ENCODE results near the gene ABCB8.
"Not testable (repeated sequence)": the region's sequence is repeated elsewhere in the genome, so short reads cannot be mapped to it uniquely, and the experiment has no call there.

ABCB8 gene

GRCh38 chr7:150998341-150998740, 29.9 kb upstream of the ABCB8 start:
- DNase-seq = no peak

DNA sequence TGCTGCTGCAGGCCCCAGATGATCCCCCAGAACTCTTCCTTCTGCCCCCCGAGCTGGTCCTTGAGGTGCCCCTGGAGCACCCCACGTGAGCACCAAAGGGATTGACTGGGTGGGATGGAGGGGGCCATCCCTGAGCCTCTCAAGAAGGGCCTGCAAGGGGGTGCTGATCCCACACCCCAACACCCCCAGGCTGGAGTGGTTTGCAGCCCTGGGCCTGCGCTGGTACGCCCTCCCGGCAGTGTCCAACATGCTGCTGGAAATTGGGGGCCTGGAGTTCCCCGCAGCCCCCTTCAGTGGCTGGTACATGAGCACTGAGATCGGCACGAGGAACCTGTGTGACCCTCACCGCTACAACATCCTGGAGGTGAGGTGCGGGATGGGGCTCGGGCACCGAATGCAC, 29.2 kb upstream of the ABCB8 start:
- no peak for DNase-seq

DNA sequence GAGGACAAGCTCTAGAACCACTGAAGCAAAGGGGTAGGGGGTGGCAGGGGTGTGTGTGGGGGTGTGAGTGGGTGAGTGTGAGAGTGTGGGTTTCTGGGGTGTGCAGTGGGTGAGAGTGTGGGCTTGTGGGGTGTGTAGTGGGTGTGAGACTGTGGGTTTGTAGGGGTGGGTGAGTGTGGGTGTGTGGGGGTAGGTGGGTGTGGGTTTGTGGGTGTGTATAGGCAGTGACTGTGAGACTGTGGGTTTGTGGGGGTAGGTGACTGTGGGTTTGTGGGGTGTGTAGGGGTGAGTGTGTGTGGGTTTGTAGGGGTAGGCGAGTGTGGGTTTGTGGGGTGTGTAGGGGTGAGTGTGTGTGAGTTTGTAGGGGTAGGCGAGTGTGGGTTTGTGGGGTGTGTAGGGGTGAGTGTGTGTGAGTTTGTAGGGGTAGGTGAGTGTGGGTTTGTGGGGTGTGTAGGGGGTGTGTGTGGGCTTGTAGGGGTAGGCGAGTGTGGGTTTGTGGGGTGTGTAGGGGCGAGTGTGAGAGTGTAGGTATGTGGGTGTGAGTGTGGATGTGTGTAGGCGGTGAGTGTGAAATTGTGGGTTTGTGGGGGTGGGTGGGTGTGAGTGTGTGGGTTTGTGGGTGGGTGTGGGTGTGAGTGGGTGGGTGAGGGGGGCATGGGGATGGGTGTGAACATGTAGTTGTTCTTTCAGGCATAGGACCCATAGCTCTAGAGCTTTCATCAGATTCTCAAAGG, 28.6 kb upstream of the ABCB8 start:
- DNase-seq = no peak

DNA sequence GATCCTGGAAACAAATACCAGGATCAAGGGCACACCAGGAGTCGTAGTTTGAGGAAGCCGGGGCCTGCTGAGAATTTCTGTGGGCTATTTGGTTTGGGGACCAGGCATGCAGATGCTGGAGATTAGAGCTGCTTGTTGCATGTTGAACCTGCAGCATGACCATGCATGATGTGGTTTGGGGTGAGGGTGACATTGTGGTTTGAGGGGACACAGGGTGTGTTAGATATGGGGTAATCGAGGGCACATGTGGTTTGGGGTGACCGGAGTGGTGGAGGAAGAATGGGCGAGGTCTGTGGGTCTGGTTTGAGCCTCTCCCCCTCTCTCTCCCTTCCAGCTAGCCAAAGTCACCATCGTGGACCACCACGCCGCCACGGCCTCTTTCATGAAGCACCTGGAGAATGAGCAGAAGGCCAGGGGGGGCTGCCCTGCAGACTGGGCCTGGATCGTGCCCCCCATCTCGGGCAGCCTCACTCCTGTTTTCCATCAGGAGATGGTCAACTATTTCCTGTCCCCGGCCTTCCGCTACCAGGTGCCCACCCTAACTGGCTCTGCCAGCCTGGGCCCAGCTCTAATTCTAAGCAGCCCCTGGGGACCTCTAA, 27.3 kb upstream of the ABCB8 start:
- no peak for DNase-seq

DNA sequence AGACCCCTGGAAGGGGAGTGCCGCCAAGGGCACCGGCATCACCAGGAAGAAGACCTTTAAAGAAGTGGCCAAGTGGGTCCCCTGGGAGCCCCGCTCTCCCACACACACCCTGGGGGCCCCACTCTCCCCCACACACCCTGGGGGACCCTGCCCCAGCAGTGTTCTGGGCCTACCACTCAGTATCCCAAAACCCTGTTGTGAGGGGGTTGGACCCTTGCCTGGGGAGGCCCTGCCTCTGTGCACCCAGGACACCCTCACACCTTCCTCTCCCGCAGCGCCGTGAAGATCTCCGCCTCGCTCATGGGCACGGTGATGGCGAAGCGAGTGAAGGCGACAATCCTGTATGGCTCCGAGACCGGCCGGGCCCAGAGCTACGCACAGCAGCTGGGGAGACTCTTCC, 26.7 kb upstream of the ABCB8 start:
- DNase-seq = no peak

GRCh38 chr7:151003572-151003971, 24.7 kb upstream of the ABCB8 start:
- no peak for DNase-seq

- no peak for DNase-seq
Measured at GRCh38 chr7:151005566-151005965, 22.7 kb upstream of the ABCB8 start.

GRCh38 chr7:151006590-151007300, 21.5 kb upstream of the ABCB8 start:
- DNase-seq = no peak

DNA sequence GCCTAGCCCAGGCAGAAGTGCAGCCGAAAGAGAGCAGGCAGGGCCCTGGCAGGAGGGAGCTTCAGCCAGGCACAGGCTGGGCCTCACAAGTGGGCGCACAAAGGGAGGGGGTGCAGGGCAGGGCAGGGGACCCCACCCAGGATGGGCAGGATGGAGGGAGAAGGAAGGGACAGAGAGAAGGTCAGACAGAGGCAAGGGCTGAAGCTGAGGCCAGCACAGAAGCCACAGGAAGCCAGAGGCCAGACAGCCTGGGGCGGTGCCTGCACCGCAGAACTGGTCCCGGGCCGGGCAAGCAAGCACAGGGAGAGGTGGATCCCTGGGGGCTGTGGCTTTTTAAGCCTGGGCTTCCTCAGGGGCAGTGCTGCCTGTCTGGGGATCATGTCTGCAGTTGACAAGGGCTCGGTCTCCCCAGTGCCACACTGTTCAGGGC, 20.8 kb upstream of the ABCB8 start:
- no peak for DNase-seq

- DNase-seq = no peak
Measured at GRCh38 chr7:151008143-151008510, 20.1 kb upstream of the ABCB8 start.

DNA sequence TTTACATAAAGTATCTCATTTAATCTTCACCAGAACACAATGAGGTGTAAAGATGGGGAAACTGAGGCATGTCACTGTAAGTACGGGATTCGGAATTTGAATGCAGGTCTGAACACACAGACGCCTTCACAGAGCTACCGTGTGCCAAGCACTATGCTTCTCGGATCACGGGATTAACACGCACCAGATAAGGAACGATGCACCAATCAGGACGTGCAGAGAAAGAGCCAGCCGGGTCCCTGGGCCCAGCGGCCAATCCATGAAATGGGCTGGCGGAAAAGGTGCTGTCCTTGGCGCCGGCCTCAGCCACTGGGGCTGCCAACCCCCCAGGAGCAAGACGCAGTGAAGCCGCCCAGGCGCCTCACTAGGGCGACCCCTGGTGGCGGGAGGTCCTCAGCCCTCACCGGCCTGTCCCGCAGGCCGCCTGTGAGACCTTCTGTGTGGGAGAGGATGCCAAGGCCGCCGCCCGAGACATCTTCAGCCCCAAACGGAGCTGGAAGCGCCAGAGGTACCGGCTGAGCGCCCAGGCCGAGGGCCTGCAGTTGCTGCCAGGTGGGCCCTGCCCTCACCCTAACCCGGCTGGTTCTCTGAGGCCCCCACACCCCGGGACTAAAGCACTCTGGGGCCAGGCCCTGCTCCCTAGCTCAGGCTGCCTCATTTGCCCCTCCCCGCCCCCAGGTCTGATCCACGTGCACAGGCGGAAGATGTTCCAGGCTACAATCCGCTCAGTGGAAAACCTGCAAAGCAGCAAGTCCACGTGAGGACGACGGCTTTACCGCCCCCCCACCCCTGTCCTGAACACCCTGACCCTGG, 19.5 kb upstream of the ABCB8 start:
- peak; percentile 86 to 89 for DNase-seq

GRCh38 chr7:151009327-151010036, 18.8 kb upstream of the ABCB8 start:
- no peak for DNase-seq

DNA sequence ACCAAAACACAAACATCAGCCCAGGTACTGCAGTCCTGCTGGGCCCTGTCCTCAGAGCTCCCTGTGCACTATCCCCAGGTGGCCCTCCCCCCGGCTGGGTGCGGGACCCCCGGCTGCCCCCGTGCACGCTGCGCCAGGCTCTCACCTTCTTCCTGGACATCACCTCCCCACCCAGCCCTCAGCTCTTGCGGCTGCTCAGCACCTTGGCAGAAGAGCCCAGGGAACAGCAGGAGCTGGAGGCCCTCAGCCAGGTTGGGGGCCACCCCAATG, 18.3 kb upstream of the ABCB8 start:
- no peak for DNase-seq

DNA sequence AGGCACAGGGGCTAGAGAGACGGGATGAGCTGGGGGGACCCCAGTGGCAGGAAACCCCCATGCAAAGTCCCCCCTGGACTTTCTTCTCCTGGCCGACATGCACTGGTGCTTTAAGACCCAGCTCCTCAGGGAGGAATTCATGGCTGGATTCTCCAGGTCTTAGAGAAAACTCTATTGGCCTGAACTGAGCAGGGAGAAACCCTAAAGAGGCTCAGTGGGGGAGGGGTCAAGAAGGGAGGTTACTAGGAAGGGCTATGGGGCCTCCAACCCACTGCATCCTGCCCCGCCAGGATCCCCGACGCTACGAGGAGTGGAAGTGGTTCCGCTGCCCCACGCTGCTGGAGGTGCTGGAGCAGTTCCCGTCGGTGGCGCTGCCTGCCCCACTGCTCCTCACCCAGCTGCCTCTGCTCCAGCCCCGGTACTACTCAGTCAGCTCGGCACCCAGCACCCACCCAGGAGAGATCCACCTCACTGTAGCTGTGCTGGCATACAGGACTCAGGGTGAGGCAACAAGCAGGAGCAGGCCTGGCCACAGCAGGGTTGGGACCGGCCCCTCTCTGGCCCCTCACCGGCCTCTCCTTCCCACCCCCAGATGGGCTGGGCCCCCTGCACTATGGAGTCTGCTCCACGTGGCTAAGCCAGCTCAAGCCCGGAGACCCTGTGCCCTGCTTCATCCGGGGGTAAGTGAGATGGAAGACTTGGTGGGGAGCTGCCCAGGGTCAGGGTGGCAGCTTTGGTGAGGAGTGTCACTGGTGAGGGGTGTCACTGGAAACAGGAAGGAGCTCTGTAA, 17.7 kb upstream of the ABCB8 start:
- peak; percentile 57 to 64 for DNase-seq

GRCh38 chr7:151011097-151011409, 17.2 kb upstream of the ABCB8 start:
- no peak for DNase-seq

DNA sequence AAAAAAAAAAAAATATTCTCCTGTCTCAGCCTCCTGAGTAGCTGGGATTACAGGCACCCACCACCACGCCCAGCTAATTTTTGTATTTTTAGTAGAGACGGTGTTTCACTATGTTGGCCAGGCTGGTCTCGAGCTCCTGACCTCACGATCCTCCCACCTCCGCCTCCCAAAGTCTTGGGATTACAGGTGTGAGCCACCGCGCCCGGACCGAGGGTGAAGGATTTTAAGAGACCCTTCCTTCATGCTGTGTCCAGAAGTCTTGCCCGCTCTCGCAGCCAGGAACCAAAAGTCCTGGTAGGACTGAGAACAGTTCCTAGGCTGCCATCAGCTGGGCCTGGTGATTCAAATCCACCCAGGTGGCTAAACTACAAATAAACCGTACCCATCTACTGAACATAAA, 16.6 kb upstream of the ABCB8 start:
- not testable (repeated sequence) for DNase-seq

DNA sequence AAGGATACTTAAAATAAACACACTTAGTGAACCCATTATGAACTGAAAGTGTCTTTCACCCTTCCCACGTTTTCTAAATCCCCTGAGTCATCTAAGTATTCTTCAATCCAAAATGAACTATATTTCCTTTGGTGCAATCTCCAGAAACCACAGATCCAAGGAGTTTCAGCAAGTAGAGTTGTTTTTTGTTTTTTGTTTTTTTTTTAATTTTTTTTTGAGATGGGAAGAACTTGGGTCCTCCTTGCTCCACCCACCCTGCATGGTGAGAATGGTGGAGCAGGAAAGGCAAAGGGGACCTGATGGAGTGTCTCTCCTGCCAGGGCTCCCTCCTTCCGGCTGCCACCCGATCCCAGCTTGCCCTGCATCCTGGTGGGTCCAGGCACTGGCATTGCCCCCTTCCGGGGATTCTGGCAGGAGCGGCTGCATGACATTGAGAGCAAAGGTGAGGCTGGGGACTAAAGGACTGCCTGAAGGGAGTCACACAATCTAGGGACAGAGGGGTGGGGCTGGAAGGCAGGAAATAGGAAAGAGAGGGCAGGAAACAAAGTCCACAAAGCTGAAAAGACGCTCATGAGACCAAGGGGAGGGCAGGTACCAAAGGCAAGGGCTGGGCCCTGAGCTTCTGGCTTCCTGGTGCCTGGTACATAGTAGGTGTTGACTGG, 16.1 kb upstream of the ABCB8 start:
- no peak for DNase-seq

DNA sequence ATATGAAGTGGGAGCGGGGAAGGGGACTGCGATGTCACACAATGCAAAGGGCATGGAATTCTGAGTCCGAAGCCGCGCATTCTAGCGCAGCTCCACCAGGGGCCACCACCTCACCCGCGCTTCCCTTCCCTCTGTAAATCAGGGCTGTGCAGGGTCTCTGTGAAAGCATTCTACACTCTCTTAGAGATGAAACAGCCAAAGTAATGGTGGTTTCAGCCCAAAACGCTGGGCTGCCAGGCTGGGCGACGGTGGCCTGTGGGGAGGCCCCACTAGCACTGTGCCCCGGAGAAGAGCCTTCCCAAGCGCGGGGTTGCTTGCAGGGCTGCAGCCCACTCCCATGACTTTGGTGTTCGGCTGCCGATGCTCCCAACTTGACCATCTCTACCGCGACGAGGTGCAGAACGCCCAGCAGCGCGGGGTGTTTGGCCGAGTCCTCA, 15.3 kb upstream of the ABCB8 start:
- no peak for DNase-seq

GRCh38 chr7:151013356-151013732, 14.9 kb upstream of the ABCB8 start:
- no peak for DNase-seq

DNA sequence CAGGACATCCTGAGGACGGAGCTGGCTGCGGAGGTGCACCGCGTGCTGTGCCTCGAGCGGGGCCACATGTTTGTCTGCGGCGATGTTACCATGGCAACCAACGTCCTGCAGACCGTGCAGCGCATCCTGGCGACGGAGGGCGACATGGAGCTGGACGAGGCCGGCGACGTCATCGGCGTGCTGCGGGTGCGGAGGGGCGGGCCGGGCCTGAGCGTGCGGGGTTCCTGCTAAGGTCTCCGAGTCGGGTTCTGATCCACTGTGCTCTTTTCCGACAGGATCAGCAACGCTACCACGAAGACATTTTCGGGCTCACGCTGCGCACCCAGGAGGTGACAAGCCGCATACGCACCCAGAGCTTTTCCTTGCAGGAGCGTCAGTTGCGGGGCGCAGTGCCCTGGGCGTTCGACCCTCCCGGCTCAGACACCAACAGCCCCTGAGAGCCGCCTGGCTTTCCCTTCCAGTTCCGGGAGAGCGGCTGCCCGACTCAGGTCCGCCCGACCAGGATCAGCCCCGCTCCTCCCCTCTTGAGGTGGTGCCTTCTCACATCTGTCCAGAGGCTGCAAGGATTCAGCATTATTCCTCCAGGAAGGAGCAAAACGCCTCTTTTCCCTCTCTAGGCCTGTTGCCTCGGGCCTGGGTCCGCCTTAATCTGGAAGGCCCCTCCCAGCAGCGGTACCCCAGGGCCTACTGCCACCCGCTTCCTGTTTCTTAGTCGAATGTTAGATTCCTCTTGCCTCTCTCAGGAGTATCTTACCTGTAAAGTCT, 14.3 kb upstream of the ABCB8 start:
- DNase-seq = peak; percentile 84 to 88

DNA sequence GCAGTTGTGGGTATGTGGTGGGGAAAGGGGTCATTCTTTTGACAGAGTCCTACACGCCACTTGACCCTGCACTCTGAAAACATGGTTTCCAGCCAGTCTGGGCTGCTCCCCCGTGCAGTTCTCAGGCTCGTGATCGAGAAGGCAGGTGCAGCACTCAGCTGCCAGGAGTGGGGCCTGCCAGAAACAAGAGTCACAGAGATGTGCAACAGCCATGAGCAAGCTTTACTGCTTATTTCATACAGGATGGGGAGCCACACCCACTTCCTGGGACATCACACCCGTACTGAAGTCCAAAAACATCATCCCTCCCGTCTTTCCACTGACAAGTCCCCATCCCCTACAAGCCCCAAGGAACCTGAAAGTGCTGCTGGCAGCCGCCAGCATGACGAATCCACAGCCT, 13.3 kb upstream of the ABCB8 start:
- DNase-seq = peak in 1 of 2 experiments; percentile 42
